Memory B cell (primary cell): ENCODE results near the gene XKR7.

Source experiments
- ATAC-seq: fragments of 150-1000 bp; cut with Tn5 transposase; 2 replicates; pipeline ENCODE4 v1.10.0; 2021; ENCODE audit warnings: low read depth, mild to moderate bottlenecking, moderate library complexity
- DNase-seq, 2 donors: peaks; one replicate each; pipeline ENCODE4 v3.0.0; 2022; ENCODE audit warnings: low spot score in 2 of 2
- H3K27ac Mint-ChIP-seq: one replicate; pipeline ENCODE4 v1.8.0; 2022; ENCODE audit warnings: mild to moderate bottlenecking, moderate library complexity, mixed read lengths
- H3K27me3 Mint-ChIP-seq: one replicate; pipeline ENCODE4 v1.8.0; 2022; ENCODE audit warnings: mixed read lengths
- H3K36me3 Mint-ChIP-seq: one replicate; pipeline ENCODE4 v1.8.0; 2022; ENCODE audit warnings: mild to moderate bottlenecking, mixed read lengths
- H3K4me1 Mint-ChIP-seq: one replicate; pipeline ENCODE4 v1.8.0; 2022; ENCODE audit warnings: mixed read lengths
- H3K4me3 Mint-ChIP-seq: one replicate; pipeline ENCODE4 v1.8.0; 2022; ENCODE audit warnings: mild to moderate bottlenecking, moderate library complexity, mixed read lengths
- H3K9me3 Mint-ChIP-seq: one replicate; pipeline ENCODE4 v1.8.0; 2022; ENCODE audit warnings: mixed read lengths

The XKR7 gene

GRCh38 chr20:31953556-31954148 is 14.3 kb upstream of the XKR7 start:
- peaks cover 23% of the 10 kb centered on the region for H3K4me1 Mint-ChIP-seq
- H3K36me3 Mint-ChIP-seq = peaks cover 13% of the 10 kb centered on the region
- peaks cover 8% of the 10 kb centered on the region for H3K27me3 Mint-ChIP-seq
- H3K4me3 Mint-ChIP-seq = no peak overlapping the region
- no peak overlapping the region for H3K27ac Mint-ChIP-seq
- H3K9me3 Mint-ChIP-seq = no peaks in the 10 kb centered on the region
- ATAC-seq (no peak), DNase-seq (no peak)

- no peak overlapping the region for H3K27ac Mint-ChIP-seq
- peaks cover 8% of the 10 kb centered on the region for H3K36me3 Mint-ChIP-seq
- H3K9me3 Mint-ChIP-seq = no peaks in the 10 kb centered on the region
- DNase-seq (no peak), ATAC-seq (no peak)
- H3K4me3 Mint-ChIP-seq = no peak overlapping the region
- H3K4me1 Mint-ChIP-seq = peaks cover 17% of the 10 kb centered on the region
- H3K27me3 Mint-ChIP-seq = peaks cover 13% of the 10 kb centered on the region
Observed at GRCh38 chr20:31954500-31954899, 13.5 kb upstream of the XKR7 start.

GRCh38 chr20:31956556-31957526 is 11.1 kb upstream of the XKR7 start:
- no peak for DNase-seq
- ATAC-seq = no peak
- Mint-ChIP-seq H3K36me3 (peaks cover under 1% of the 10 kb centered on the region), H3K4me3 (no peak overlapping the region), H3K4me1 (peaks cover 2% of the 10 kb centered on the region), H3K27me3 (peaks cover 27% of the 10 kb centered on the region), H3K9me3 (no peaks in the 10 kb centered on the region), H3K27ac (no peak overlapping the region)

DNA sequence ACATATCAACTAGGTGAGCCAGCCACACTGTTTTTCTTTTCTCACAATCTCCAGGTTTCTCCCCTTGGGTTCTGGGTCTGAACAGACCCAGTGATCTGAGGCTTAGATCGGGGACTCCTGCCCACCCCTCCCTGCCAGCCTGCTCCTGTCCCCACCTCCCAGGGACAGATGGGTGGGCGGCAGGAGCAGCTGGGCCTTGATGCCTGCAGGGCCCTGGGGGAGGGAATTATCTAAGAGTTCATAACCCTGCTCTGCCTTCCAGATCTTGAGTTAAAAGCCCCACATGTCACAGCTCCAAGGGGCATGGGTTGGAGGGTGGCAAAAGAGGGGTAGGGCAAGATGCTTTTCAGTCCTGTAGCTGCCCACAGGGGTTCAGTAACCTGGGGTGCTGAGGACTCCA is 5.2 kb upstream of the XKR7 start:
- no peak for ATAC-seq
- Mint-ChIP-seq H3K36me3 (no peaks in the 10 kb centered on the region), H3K27me3 (peaks cover 45% of the 10 kb centered on the region), H3K4me1 (peaks cover 2% of the 10 kb centered on the region), H3K4me3 (no peak overlapping the region), H3K27ac (no peak overlapping the region), H3K9me3 (no peaks in the 10 kb centered on the region)
- DNase-seq = no peak

DNA sequence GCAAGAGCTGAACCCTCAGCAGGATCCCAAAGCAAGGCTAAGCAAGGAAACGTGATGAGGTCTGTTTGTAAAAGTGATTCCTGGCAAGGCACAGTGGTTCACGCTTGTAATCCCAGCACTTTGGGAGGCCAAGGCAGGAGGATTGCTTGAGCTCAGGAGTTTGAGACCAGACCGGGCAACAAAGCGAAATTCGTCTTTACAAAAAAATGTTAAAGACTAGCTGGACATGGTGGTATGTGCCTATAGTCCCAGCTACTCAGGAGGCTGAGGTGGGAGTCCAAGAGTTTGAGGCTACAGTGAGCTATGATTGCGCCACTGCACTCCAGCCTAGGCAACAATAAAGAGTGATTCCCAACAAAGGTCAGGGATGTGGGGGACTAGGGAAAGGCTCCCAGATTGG is 4.1 kb upstream of the XKR7 start:
- peaks cover 1% of the 10 kb centered on the region for H3K9me3 Mint-ChIP-seq
- no peak overlapping the region for H3K4me3 Mint-ChIP-seq
- no peak for DNase-seq
- no peak overlapping the region for H3K27ac Mint-ChIP-seq
- H3K4me1 Mint-ChIP-seq = peaks cover 6% of the 10 kb centered on the region
- no peak for ATAC-seq
- peaks cover 45% of the 10 kb centered on the region for H3K27me3 Mint-ChIP-seq
- no peaks in the 10 kb centered on the region for H3K36me3 Mint-ChIP-seq

DNA sequence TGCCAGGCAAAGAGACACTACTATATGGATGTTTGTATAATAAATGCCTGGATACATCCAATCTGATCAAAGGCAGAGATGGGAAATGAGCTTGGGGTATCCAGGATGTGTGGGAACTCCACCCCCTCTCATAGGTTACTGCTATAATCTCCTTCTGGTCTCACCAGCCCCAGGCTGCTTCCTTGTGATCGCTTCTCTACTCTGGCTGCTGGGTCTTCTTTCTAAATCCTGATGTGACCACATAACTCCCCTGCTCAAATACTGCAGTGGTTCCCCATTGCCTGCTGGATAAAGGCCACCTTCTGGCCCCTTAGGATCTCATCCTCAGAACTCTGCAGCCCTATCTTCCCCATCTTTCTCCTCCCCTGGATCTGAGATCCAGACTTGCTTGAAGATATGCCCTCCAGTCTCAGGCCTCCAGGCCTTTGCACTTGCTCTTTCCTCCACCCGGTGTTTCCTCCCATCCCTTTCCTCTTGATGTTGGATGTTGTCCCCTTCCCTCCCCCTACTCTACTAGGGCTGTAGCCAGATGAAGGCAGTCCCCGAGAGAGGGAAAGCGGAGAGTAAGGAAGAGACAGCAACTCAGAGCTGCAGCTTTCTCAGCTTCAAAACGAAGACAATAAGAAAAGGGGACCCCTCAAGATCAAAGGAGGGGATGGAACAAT is 828 bp upstream of the XKR7 start:
- H3K4me3 Mint-ChIP-seq = peak overlapping the region; percentile 59
- peaks cover 1% of the 10 kb centered on the region for H3K9me3 Mint-ChIP-seq
- peaks cover 33% of the 10 kb centered on the region for H3K27me3 Mint-ChIP-seq
- DNase-seq (no peak), ATAC-seq (no peak)
- H3K27ac Mint-ChIP-seq = no peak overlapping the region
- no peaks in the 10 kb centered on the region for H3K36me3 Mint-ChIP-seq
- H3K4me1 Mint-ChIP-seq = peaks cover 6% of the 10 kb centered on the region

DNA sequence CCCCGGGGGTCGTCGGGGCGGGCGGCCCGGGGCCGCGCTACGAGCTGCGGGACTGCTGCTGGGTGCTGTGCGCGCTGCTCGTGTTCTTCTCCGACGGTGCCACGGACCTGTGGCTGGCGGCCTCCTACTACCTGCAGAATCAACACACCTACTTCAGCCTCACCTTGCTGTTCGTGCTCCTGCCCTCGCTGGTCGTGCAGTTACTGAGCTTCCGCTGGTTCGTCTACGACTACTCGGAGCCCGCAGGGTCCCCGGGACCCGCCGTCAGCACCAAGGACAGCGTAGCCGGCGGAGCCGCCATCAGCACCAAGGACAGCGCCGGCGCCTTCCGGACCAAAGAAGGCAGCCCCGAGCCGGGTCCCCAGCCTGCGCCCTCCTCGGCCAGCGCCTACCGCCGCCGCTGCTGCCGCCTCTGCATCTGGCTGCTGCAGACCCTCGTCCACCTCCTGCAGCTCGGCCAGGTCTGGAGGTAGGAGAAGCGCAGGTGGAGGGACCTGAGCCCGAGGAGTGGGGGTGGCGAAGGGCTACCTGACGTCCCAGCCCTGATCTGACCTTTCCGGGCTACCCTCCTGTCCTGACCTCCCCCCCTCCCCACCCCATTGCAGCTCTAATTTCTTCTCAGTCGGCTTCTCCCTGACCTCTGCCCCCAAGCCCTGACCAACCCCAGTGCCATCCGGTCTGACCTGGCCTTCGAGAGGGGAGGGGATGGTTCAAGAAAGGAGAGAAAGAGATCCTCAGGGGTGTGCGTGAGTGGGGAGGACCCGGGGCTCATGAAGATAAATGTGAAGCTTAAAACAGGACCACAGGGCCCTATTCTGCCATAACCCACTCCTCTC is 558 bp downstream of the XKR7 start:
- DNase-seq (peak; percentile 86 to 95), ATAC-seq (peak; percentile 87)
- Mint-ChIP-seq H3K27ac (no peak overlapping the region), H3K4me1 (peaks cover 6% of the 10 kb centered on the region), H3K36me3 (no peaks in the 10 kb centered on the region), H3K4me3 (peak overlapping the region; percentile 86), H3K9me3 (peaks cover 1% of the 10 kb centered on the region), H3K27me3 (peaks cover 33% of the 10 kb centered on the region)

GRCh38 chr20:31969991-31970390 is 2.0 kb downstream of the XKR7 start:
- ATAC-seq = no peak
- peaks cover 6% of the 10 kb centered on the region for H3K4me1 Mint-ChIP-seq
- H3K36me3 Mint-ChIP-seq = no peaks in the 10 kb centered on the region
- DNase-seq = no peak
- H3K4me3 Mint-ChIP-seq = no peak overlapping the region
- no peak overlapping the region for H3K27ac Mint-ChIP-seq
- peaks cover 28% of the 10 kb centered on the region for H3K27me3 Mint-ChIP-seq
- H3K9me3 Mint-ChIP-seq = peaks cover 1% of the 10 kb centered on the region

- no peaks in the 10 kb centered on the region for H3K36me3 Mint-ChIP-seq
- DNase-seq = no peak
- peaks cover 5% of the 10 kb centered on the region for H3K4me1 Mint-ChIP-seq
Observed at GRCh38 chr20:31972471-31973021, 4.6 kb downstream of the XKR7 start.

GRCh38 chr20:31974296-31974695 is 6.3 kb downstream of the XKR7 start:
- peaks cover 25% of the 10 kb centered on the region for H3K27me3 Mint-ChIP-seq
- no peak for ATAC-seq
- DNase-seq = no peak
- H3K36me3 Mint-ChIP-seq = no peaks in the 10 kb centered on the region
- no peaks in the 10 kb centered on the region for H3K4me1 Mint-ChIP-seq
- H3K4me3 Mint-ChIP-seq = no peak overlapping the region
- H3K27ac Mint-ChIP-seq = no peak overlapping the region
- no peaks in the 10 kb centered on the region for H3K9me3 Mint-ChIP-seq

More at GRCh38 chr20:31972471-31973021, 4.6 kb downstream of the XKR7 start:
- Mint-ChIP-seq H3K4me3 (no peak overlapping the region), H3K27ac (no peak overlapping the region), H3K9me3 (peaks cover 1% of the 10 kb centered on the region), H3K27me3 (peaks cover 27% of the 10 kb centered on the region)
- ATAC-seq = no peak

GRCh38 chr20:31974951-31975487 is 7.1 kb downstream of the XKR7 start:
- H3K4me1 Mint-ChIP-seq = no peaks in the 10 kb centered on the region
- peaks cover 24% of the 10 kb centered on the region for H3K27me3 Mint-ChIP-seq
- H3K4me3 Mint-ChIP-seq = no peak overlapping the region
- DNase-seq (no peak), ATAC-seq (no peak)
- no peaks in the 10 kb centered on the region for H3K36me3 Mint-ChIP-seq
- H3K9me3 Mint-ChIP-seq = no peaks in the 10 kb centered on the region
- no peak overlapping the region for H3K27ac Mint-ChIP-seq

DNA sequence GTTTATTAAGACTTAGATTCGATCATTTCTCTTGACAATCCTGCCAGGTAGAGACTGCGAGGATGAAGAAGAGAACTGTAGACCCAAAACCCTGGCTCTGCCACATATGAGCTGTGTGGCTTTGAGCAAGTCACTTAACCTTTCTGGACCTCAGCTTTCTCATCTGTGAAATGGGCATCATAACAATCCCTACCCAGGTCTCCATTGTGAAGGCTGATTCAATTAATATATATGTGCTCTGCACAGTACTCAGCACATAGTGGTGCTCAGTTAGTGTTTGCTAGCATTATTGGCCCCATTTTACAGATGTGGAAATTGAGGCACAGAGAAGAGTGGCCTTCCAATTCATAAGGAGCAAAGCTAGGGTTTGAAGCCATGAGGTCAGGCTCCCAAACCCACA is 7.9 kb downstream of the XKR7 start:
- H3K4me3 Mint-ChIP-seq = no peak overlapping the region
- H3K4me1 Mint-ChIP-seq = no peaks in the 10 kb centered on the region

DNA sequence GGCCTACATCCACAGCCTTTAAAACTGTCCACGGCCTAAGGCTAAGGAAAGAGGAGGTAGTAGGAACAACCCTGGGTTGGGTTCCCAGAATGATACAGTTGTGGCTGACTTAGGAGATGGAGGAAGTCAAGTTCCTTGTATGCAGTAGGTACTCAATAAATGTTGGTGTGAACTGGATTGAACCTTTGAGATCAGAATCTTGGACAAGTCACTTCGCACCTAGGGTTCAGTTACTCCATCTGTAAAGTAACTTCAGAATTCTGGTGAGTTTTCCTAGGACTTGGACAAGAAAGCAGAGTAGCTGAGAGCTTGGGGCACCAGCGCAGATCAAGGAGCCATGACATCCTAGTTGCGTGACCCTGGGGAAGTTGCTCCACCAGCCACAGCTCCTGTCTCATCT is 9.1 kb downstream of the XKR7 start:
- Mint-ChIP-seq H3K36me3 (no peaks in the 10 kb centered on the region), H3K27ac (no peak overlapping the region), H3K9me3 (no peaks in the 10 kb centered on the region), H3K27me3 (peaks cover 26% of the 10 kb centered on the region), H3K4me1 (no peaks in the 10 kb centered on the region), H3K4me3 (no peak overlapping the region)
- DNase-seq = no peak
- no peak for ATAC-seq

More for the DNA sequence above, 7.9 kb downstream of the XKR7 start:
- Mint-ChIP-seq H3K27me3 (peaks cover 27% of the 10 kb centered on the region), H3K36me3 (no peaks in the 10 kb centered on the region), H3K27ac (no peak overlapping the region), H3K9me3 (no peaks in the 10 kb centered on the region)
- DNase-seq (no peak), ATAC-seq (no peak)
